Small intestine (tissue), 7 donors: ENCODE measurements around the gene THUMPD1. TPM values are rescaled to one million over a fixed set of nuclear protein-coding genes. Genes with fewer than 3 reads are reported as not detected.
"Not testable (repeated sequence)": the region's sequence is repeated elsewhere in the genome, so short reads cannot be mapped to it uniquely, and the experiment has no call there.

Experiments used
- DNase-seq, 2 donors: peaks; one replicate each; pipeline versions ENCODE4 v3.0.0 to v3.0.0-alpha.2; 2013
- FAIRE-seq: peaks from 2 replicates; lab custom pipeline; 2012; peaks lifted over from hg19 to GRCh38; lab: Jason Lieb, UNC
- H3K27ac ChIP-seq, 3 donors: one replicate each; pipeline ENCODE4 v1.5.1; 2013; ENCODE audit warnings: low read length in 2 of 3, mild to moderate bottlenecking in 2 of 3, control low read depth in 1 of 3, inconsistent platforms in 1 of 3, low read depth in 1 of 3, moderate library complexity in 1 of 3
- H3K27me3 ChIP-seq, 3 donors: one replicate each; pipeline ENCODE4 v1.6.1; 2013; ENCODE audit warnings: low read length in 3 of 3, inconsistent platforms in 1 of 3; ENCODE audit not compliant: control insufficient read depth in 3 of 3, insufficient read depth in 3 of 3
- H3K36me3 ChIP-seq, 3 donors: one replicate each; pipeline ENCODE4 v1.6.1; 2013; ENCODE audit warnings: low read length in 3 of 3, inconsistent platforms in 1 of 3, low read depth in 1 of 3, mild to moderate bottlenecking in 1 of 3, moderate library complexity in 1 of 3; ENCODE audit not compliant: control insufficient read depth in 3 of 3, insufficient read depth in 2 of 3
- H3K4me1 ChIP-seq, 3 donors: one replicate each; pipeline ENCODE4 v1.6.1; 2013; ENCODE audit warnings: low read length in 2 of 3, inconsistent platforms in 1 of 3, low read depth in 1 of 3, mild to moderate bottlenecking in 1 of 3, moderate library complexity in 1 of 3; ENCODE audit not compliant: control insufficient read depth in 3 of 3, insufficient read depth in 2 of 3
- H3K4me3 ChIP-seq, 3 donors: one replicate each; pipeline ENCODE4 v1.5.1; 2013; ENCODE audit warnings: low read length in 3 of 3, control low read depth in 1 of 3, inconsistent platforms in 1 of 3, low read depth in 1 of 3, mild to moderate bottlenecking in 1 of 3, moderate library complexity in 1 of 3
- H3K9me3 ChIP-seq, 2 donors: one replicate each; pipeline ENCODE4 v1.6.1; 2013; ENCODE audit warnings: low read depth in 1 of 2, low read length in 1 of 2; ENCODE audit not compliant: control insufficient read depth in 2 of 2, insufficient read depth in 1 of 2
- WGBS, 3 donors: extraction: QIAGEN DNeasy Blood & Tissue Kit; methylation state at CpG; one replicate each; pipeline ENCODE4 v1.1.7; 2013; 5-methylcytosine and 5-hydroxymethylcytosine counted together
- polyA plus RNA-seq, 4 donors: library from polyadenylated mRNA; stranded (reverse) in 3 of 4; unstranded in 1 of 4; fragments of 200-250 nt in 3 of 4; fragments of 120-200 nt in 1 of 4; gene quantifications; one replicate each; pipeline versions ENCODE4 v1.2.1 to v1.2.3, GENCODE V29; 2013
- donor health status: healthy with polysubstance abuse.
- donor health status: control.
- donor health status: control.
- donor health status: Bipolar disorder and iron deficiency.
- donor health status: healthy.

THUMPD1 gene
- polyA plus RNA-seq, 4 donors: 7.6 to 43.2 (median 14.9) TPM

DNA sequence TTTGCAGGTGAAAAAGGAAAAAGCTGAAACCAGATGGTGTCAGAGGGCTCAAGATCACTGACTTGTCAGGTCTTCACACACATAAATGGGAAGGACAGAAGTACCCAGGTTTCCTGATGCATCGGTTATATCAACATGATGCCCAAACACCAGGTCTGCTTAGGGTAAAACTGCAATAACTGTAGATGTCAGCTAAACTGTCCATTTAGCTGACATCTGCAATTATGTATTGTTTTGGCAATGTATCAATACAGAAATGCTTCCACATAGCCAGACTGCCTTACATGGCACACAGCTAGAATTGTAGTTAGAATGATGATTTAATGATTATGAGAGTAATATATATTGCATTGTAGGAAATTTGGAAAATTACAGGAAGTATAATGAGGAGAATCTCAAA is 27.2 kb upstream of the THUMPD1 start:
- 67 to 100% (median 90%) methylated on average over 1 of the region's 1 CpG for WGBS, 3 donors
- H3K27me3 ChIP-seq: no peaks in the 10 kb centered on the region
- FAIRE-seq: no peak

GRCh38 chr16:20768121-20768520 is 26.5 kb upstream of the THUMPD1 start:
- Histone ChIP-seq H3K4me3 (no peak overlapping the region), H3K36me3 (no peaks in the 10 kb centered on the region), H3K27ac (no peak overlapping the region), H3K4me1 (peaks cover 0 to 9% (median 0%) of the 10 kb centered on the region in 3 donors), H3K9me3 (no peaks in the 10 kb centered on the region), H3K27me3 (no peaks in the 10 kb centered on the region)
- DNase-seq: no peak
- FAIRE-seq: no peak
- WGBS, 3 donors: 97 to 100% (median 98%) methylated on average over 1 of the region's 1 CpG

More for the DNA sequence above, 27.2 kb upstream of the THUMPD1 start:
- H3K4me3 ChIP-seq: no peak overlapping the region
- no peaks in the 10 kb centered on the region for H3K9me3 ChIP-seq
- H3K27ac ChIP-seq: no peak overlapping the region
- H3K36me3 ChIP-seq: no peaks in the 10 kb centered on the region
- no peak for DNase-seq
- H3K4me1 ChIP-seq: peaks cover 0 to 9% (median 0%) of the 10 kb centered on the region in 3 donors

- Histone ChIP-seq H3K27ac (no peak overlapping the region), H3K27me3 (no peaks in the 10 kb centered on the region), H3K36me3 (no peaks in the 10 kb centered on the region), H3K9me3 (no peaks in the 10 kb centered on the region), H3K4me1 (peaks cover 0 to 9% (median 0%) of the 10 kb centered on the region in 3 donors), H3K4me3 (no peak overlapping the region)
- DNase-seq (no peak), FAIRE-seq (no peak)
Measured at GRCh38 chr16:20767577-20767976, 26.0 kb upstream of the THUMPD1 start.

DNA sequence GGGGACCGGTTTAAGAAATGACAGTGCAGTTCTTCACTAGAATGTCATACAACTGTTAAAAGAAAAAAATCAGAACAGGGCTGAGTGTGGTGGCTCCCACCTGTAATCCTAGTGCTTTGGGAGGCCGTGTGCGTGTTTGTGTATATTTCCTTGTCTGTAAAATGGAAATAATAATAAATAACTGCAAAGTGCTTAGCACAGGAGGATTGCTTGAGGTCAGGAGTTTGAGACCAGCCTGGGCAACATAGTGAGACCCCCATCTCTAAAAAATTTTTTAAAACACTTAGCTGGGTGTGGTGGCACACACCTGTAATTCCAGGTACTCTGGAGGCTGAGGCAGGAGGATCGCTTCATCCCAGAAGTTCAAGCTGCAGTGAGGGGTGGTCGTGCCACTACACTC is 24.7 kb upstream of the THUMPD1 start:
- FAIRE-seq (no peak), DNase-seq (no peak)
- H3K27ac ChIP-seq: no peak overlapping the region
- no peak overlapping the region for H3K4me3 ChIP-seq
- peaks cover 0 to 9% (median 0%) of the 10 kb centered on the region in 3 donors for H3K4me1 ChIP-seq
- whole genome bisulfite sequencing, 3 donors: 85 to 94% (median 91%) methylated on average over 5 of the region's 5 CpGs
- H3K9me3 ChIP-seq: peaks cover 0 to 3% of the 10 kb centered on the region in 2 donors
- H3K36me3 ChIP-seq: no peaks in the 10 kb centered on the region
- H3K27me3 ChIP-seq: no peaks in the 10 kb centered on the region

GRCh38 chr16:20765732-20766131 is 24.1 kb upstream of the THUMPD1 start:
- DNase-seq (no peak), FAIRE-seq (no peak)
- no peaks in the 10 kb centered on the region for H3K27me3 ChIP-seq
- no peaks in the 10 kb centered on the region for H3K36me3 ChIP-seq
- H3K9me3 ChIP-seq: peaks cover 0 to 3% of the 10 kb centered on the region in 2 donors
- H3K4me1 ChIP-seq: peaks cover 0 to 9% (median 0%) of the 10 kb centered on the region in 3 donors
- 70 to 98% (median 95%) methylated on average over 2 of the region's 2 CpGs for WGBS, 3 donors
- no peak overlapping the region for H3K4me3 ChIP-seq
- H3K27ac ChIP-seq: no peak overlapping the region

- DNase-seq, H3K4me1 ChIP-seq, H3K4me3 ChIP-seq, FAIRE-seq, H3K9me3 ChIP-seq, H3K27me3 ChIP-seq, H3K36me3 ChIP-seq: not testable (repeated sequence)
- WGBS, 3 donors: 9 to 38% (median 21%) methylated on average over 1 of the region's 1 CpG
- peak overlapping the region in 2 of 3 donors; percentile 13 to 81 for H3K27ac ChIP-seq
Measured at GRCh38 chr16:20764448-20764847, 22.8 kb upstream of the THUMPD1 start.

DNA sequence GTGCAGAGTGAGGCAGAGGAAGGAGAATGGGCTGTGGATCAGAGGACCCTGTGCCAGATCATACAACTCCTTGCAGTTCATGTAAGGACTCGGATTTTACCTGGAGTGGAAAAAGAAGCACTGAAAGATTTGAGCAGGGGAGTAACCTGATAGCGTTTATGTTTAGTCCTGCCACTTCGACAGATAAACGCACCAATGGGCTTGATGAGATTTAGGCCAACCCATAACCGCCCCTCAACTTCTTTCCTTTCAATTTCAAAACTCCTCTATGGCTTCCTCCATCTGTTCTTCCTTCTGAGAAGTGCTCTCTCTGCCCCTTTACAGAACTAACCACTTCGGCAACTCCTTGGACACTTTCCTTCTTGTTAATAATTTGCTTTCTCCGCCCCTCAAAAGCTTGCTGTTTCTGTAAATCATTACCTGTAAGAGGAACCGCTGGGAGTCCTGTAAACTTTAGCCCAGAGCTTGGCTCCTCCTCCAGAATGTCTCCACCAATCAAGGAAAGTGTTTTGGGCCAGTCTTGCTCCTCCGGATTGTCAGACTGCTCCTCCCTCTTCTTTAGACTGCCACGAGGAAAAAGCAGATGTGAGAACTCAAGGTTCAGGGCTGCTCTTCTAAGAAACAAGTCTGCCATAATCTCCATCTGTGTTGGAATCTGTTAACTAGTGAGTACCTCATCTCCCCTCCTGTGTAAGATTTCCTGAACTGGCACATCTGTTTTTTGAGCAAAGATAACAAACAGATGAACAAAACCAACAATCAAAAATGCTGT is 22.0 kb upstream of the THUMPD1 start, which contains the start of gene ACSM3:
TSS of gene ACSM3 (plus strand) at position 554 of the 772 bp plus-strand sequence. CDS start 6,021 bp downstream, outside the sequence.
- FAIRE-seq: peak; percentile 92
- Histone ChIP-seq H3K9me3 (peaks cover 0 to 3% of the 10 kb centered on the region in 2 donors), H3K36me3 (no peaks in the 10 kb centered on the region), H3K4me3 (peak within 1 kb of the TSS in 2 of 3 donors; percentile 36 to 49), H3K4me1 (peaks cover 0 to 9% (median 0%) of the 10 kb centered on the region in 3 donors), H3K27me3 (no peaks in the 10 kb centered on the region), H3K27ac (peak within 1 kb of the TSS; percentile 81 to 95 (median 91))
- WGBS, 3 donors: 1 to 8% (median 4%) methylated on average over 10 of the region's 10 CpGs
- DNase-seq: peak; percentile 95 to 99

DNA sequence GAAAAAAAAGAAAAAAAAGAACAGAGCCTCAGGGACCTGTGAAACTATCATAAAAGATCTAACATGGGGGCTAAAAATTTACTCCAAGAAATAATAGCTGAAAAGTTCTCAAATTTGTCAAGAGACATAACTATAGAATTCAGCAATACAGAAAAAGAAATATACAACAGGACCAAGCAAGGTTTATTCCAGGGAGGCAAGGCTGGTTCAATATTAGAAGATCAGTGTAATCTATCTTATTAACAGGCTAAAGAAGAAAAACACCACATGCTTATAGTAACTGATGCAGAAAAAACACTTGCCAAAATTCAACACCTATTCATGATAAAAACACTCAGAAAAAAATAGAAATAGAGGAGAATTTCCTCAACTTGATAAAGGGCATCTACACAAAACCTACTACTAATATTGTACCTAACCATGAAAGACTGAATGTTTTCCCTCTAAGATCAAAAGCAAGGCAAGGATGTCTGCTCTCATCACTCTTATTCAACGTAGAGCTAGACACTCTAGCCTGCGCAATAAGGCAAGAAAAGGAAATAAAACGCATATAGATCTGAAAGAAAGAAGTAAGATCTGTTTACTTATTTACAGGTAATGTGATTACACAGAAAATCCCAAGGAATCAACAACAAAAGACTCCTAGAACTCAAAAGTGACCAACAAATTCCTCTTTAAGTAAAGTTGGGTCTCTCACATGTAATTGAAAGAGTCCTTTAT is 20.9 kb upstream of the THUMPD1 start:
- Histone ChIP-seq H3K4me3 (no peak overlapping the region), H3K36me3 (no peaks in the 10 kb centered on the region), H3K27me3 (no peaks in the 10 kb centered on the region), H3K27ac (peak overlapping the region in 1 of 3 donors; percentile 81), H3K4me1 (peaks cover 0 to 9% (median 0%) of the 10 kb centered on the region in 3 donors), H3K9me3 (peaks cover 0 to 3% of the 10 kb centered on the region in 2 donors)
- WGBS, 3 donors: 90 to 95% (median 94%) methylated on average over 3 of the region's 3 CpGs
- no peak for FAIRE-seq
- DNase-seq: no peak
